ENCODE data around the gene EPHB3.
"Not testable (repeated sequence)": the region's sequence is repeated elsewhere in the genome, so short reads cannot be mapped to it uniquely, and the experiment has no call there.

Gene EPHB3

DNA sequence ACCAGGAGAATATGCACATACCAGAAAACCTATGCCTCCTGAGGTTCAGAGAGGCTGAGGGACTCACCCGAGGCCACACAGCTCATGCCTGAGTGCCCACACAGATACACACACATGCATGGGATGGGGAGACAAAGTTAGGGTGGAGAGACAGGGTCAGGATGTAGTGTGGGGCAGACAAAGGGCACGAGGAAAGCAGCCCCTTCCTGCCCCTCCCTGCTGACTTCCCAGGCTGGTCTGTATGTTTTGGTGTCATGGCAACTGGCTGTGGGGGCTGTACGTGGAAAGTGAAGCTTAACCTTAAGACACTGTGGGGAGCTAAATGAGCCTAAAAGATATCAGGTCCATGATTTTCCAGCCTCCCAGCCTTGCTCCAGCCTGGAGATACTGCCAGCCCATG is 57.8 kb downstream of the EPHB3 start:
- Histone ChIP-seq H3F3A (ENCODE audit: insufficient read depth, low read length) (no peaks in the 10 kb centered on the region), H2AFZ (ENCODE audit: low read length) (no peak overlapping the region), H3K9ac (ENCODE audit: low read length) (no peak overlapping the region), H3K4me3 (ENCODE audit: low read depth, low read length, poor library complexity, severe bottlenecking) (no peak overlapping the region), H3K4me2 (ENCODE audit: low read length) (no peak overlapping the region), H3K9me3 (ENCODE audit: low read length) (no peaks in the 10 kb centered on the region), H3K79me2 (ENCODE audit: insufficient read depth, low read length) (no peaks in the 10 kb centered on the region), H3K9me2 (ENCODE audit: low read depth, low read length) (no peaks in the 10 kb centered on the region), H3K4me1 (ENCODE audit: insufficient read depth, low read length, severe bottlenecking) (no peaks in the 10 kb centered on the region), H3K36me3 (ENCODE audit: insufficient read depth, low read length) (no peaks in the 10 kb centered on the region), H3K27me3 (ENCODE audit: insufficient read depth, low read length) (peaks cover 16% of the 10 kb centered on the region; the same call in 1 of the 2 replicates), H3K27ac (ENCODE audit: low read depth, low read length, poor library complexity, severe bottlenecking) (no peak overlapping the region), H4K20me1 (ENCODE audit: insufficient read depth, low read length) (no peaks in the 10 kb centered on the region)
- TF ChIP-seq, protein P1, sequence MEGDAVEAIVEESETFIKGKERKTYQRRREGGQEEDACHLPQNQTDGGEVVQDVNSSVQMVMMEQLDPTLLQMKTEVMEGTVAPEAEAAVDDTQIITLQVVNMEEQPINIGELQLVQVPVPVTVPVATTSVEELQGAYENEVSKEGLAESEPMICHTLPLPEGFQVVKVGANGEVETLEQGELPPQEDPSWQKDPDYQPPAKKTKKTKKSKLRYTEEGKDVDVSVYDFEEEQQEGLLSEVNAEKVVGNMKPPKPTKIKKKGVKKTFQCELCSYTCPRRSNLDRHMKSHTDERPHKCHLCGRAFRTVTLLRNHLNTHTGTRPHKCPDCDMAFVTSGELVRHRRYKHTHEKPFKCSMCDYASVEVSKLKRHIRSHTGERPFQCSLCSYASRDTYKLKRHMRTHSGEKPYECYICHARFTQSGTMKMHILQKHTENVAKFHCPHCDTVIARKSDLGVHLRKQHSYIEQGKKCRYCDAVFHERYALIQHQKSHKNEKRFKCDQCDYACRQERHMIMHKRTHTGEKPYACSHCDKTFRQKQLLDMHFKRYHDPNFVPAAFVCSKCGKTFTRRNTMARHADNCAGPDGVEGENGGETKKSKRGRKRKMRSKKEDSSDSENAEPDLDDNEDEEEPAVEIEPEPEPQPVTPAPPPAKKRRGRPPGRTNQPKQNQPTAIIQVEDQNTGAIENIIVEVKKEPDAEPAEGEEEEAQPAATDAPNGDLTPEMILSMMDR (IDR thresholded peaks at IDR 0.05; ENCODE audit: low read length): no peak
- TF ChIP-seq EZH2 (IDR thresholded peaks at IDR 0.05; ENCODE audit: borderline replicate concordance, low read length): no peak

DNA sequence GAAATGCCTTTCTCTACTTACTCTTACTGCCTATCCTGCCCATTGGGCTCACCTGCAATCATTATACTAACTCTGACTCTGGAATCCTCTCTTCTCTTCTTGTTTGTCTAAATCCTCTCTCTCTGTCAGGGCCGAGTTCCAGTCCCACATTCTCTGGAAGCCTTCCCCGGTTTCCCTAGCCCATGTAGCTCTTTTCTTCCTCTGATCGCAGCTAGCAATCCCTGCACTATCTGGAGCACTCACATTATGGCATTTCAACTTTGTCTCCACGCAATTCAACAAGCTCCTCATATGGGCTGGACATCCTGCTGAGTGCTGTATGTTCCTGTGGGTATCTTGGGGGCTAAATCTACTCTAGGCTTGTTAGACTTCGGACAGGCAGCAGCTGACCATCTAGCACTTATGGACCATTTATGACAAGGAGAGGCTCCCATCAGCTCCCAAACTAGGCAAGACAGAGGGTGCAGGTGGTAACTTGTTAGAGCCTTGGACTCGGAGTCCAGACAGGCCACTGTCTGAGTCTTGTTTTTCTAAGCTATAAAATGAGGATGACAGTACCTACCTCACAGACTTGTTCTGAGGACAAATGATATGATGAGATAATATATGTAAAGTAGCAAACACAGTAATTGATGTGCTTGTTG is 58.3 kb downstream of the EPHB3 start:
- no peaks in the 10 kb centered on the region for H3K36me3 ChIP-seq (ENCODE audit: insufficient read depth, low read length)
- no peak overlapping the region for H3K4me3 ChIP-seq (ENCODE audit: low read depth, low read length, poor library complexity, severe bottlenecking)
- H2AFZ ChIP-seq (ENCODE audit: low read length): no peak overlapping the region

DNA sequence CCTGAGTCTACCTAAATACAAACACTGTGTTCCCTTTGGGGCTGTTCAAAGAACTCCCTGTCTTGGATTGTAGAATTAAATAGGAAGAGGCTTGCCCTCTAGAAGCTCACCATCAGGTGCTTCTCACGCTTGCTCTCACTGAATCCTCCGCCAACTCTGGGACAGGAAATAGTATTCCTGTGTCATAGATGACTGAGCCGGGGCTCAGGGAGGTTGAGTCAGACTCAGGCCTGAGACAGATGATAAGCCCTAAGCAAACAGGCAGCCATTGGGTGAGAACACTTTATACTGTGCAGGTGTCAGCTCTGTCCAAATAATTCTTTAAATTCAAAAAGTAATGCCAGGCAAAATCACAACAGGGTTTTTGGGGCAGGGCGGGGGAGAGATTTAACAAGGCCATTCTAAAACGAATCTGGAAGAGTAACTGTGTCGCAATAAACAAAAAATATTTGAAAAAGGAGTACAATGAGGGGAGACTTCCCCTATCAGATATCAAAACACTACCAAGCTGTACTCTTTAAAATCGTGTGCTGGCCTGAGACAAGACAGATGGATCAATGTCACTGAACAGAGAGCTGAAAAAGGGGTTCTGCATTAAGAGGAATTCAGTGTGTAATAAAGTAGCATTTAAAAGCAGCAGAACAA is 59.0 kb downstream of the EPHB3 start:
- Histone ChIP-seq H3K4me3 (ENCODE audit: low read depth, low read length, poor library complexity, severe bottlenecking) (no peak overlapping the region), H3K9ac (ENCODE audit: low read length) (no peak overlapping the region), H3K9me3 (ENCODE audit: low read length) (no peaks in the 10 kb centered on the region), H3K27ac (ENCODE audit: low read depth, low read length, poor library complexity, severe bottlenecking) (no peak overlapping the region), H3F3A (ENCODE audit: insufficient read depth, low read length) (no peaks in the 10 kb centered on the region), H4K20me1 (ENCODE audit: insufficient read depth, low read length) (no peaks in the 10 kb centered on the region), H3K27me3 (ENCODE audit: insufficient read depth, low read length) (peaks cover 21% of the 10 kb centered on the region; the same call in 1 of the 2 replicates), H3K4me2 (ENCODE audit: low read length) (no peak overlapping the region), H3K36me3 (ENCODE audit: insufficient read depth, low read length) (no peaks in the 10 kb centered on the region), H3K9me2 (ENCODE audit: low read depth, low read length) (no peaks in the 10 kb centered on the region), H3K4me1 (ENCODE audit: insufficient read depth, low read length, severe bottlenecking) (no peaks in the 10 kb centered on the region), H2AFZ (ENCODE audit: low read length) (no peak overlapping the region), H3K79me2 (ENCODE audit: insufficient read depth, low read length) (no peaks in the 10 kb centered on the region)
- TF ChIP-seq, protein P1 (IDR thresholded peaks at IDR 0.05; ENCODE audit: low read length): no peak
- no peak for TF ChIP-seq EZH2 (IDR thresholded peaks at IDR 0.05; ENCODE audit: borderline replicate concordance, low read length)

More for the DNA sequence above, 58.3 kb downstream of the EPHB3 start:
- H3K9me2 ChIP-seq (ENCODE audit: low read depth, low read length): no peaks in the 10 kb centered on the region
- H3F3A ChIP-seq (ENCODE audit: insufficient read depth, low read length): no peaks in the 10 kb centered on the region
- H4K20me1 ChIP-seq (ENCODE audit: insufficient read depth, low read length): no peaks in the 10 kb centered on the region
- H3K27me3 ChIP-seq (ENCODE audit: insufficient read depth, low read length): peaks cover 16% of the 10 kb centered on the region; the same call in 1 of the 2 replicates
- H3K27ac ChIP-seq (ENCODE audit: low read depth, low read length, poor library complexity, severe bottlenecking): no peak overlapping the region
- no peak overlapping the region for H3K4me2 ChIP-seq (ENCODE audit: low read length)
- H3K9me3 ChIP-seq (ENCODE audit: low read length): no peaks in the 10 kb centered on the region
- no peak overlapping the region for H3K9ac ChIP-seq (ENCODE audit: low read length)
- TF ChIP-seq, protein P1 (IDR thresholded peaks at IDR 0.05; ENCODE audit: low read length): no peak
- no peaks in the 10 kb centered on the region for H3K4me1 ChIP-seq (ENCODE audit: insufficient read depth, low read length, severe bottlenecking)
- H3K79me2 ChIP-seq (ENCODE audit: insufficient read depth, low read length): no peaks in the 10 kb centered on the region

DNA sequence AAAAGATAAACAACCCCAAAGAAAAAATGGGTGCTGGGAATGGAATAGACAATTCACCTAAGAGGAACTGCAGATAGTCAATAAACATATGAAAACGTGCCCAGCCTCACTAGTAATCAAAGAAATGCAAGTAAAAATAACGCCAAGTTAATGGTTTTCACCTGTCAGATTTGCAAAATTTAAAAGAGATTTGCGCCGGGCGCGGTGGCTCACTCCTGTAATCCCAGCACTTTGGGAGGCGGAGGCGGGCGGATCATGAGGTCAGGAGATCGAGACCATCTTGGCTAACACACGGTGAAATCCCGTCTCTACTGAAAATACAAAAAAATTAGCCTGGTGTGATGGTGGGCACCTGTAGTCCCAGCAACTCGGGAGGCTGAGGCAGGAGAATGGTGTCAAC is 60.6 kb downstream of the EPHB3 start:
- H3K9ac ChIP-seq (ENCODE audit: low read length): not testable (repeated sequence)

More for the DNA sequence above, 60.6 kb downstream of the EPHB3 start:
- H3F3A ChIP-seq (ENCODE audit: insufficient read depth, low read length); H3K4me3 ChIP-seq (ENCODE audit: low read depth, low read length, poor library complexity, severe bottlenecking); H3K36me3 ChIP-seq (ENCODE audit: insufficient read depth, low read length); H3K79me2 ChIP-seq (ENCODE audit: insufficient read depth, low read length); H3K4me1 ChIP-seq (ENCODE audit: insufficient read depth, low read length, severe bottlenecking); H4K20me1 ChIP-seq (ENCODE audit: insufficient read depth, low read length); H3K4me2 ChIP-seq (ENCODE audit: low read length); H3K9me3 ChIP-seq (ENCODE audit: low read length); H3K9me2 ChIP-seq (ENCODE audit: low read depth, low read length); H2AFZ ChIP-seq (ENCODE audit: low read length); H3K27ac ChIP-seq (ENCODE audit: low read depth, low read length, poor library complexity, severe bottlenecking): not testable (repeated sequence)
- H3K27me3 ChIP-seq (ENCODE audit: insufficient read depth, low read length): peaks cover 21% of the 10 kb centered on the region; the same call in 1 of the 2 replicates

Data from OCI-LY1 (cell line).